ENCODE measurements around the gene GFOD2. TPM values are rescaled to one million over a fixed set of nuclear protein-coding genes. Genes with fewer than 3 reads are reported as not detected.

Gene GFOD2
- total RNA-seq, 1 experiment from 2014 or later, result 15.9 TPM

DNA sequence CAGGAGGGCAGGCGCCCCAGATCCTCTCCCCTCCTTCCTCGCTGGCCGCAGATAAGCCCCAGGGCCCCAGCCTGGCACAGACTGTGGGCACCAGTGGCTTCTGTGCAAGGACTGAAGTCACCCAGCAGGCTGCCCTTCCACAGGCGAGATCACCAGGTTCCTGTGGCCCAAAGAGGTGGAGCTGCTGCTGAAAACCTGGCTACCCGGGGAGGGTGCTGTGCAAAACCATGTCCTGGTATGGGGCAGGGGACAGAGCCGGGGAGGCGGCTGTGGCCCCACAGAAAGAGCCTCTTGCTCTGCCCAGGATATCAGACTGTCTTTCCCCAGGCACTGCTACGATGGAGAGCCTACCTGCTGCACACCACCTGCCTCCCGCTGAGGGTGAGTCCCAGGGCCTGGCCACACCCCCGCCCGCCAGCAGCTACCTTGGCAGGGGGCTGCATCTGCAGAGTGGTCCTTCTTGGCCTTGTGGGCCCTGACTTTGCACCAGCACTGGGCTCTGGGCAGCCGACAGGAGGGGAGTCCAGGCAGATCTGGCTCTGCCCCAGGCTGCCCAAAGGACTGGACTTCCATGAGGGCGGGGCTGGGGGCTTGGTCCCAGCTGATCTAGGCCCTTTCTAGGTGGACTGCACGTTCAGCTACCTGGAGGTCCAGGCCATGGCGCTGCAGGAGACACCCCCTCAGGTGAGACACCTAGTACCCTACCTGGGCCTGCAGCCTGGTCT is 73.6 kb downstream of the GFOD2 start:
- DNase-seq (ENCODE audit: low read depth), result no peak

DNA sequence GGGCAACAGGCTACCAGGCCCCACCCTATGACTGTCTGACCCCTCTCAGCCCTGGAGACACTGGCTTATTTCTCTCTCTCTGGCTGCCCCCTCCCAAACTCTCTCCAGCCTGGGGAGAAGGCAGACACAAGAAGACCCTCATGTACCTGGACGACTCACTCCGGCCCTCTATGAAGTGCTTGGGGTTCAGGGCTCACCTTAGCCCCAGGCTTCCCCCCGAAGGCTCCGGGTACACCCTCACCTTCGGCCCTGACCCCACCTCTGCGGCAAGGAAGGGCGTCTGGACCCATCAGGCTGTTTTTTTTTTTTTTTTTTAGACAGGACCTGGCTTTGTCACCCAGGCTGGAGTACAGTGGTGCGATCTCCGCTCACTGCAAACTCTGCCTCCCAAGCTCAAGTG is 75.1 kb downstream of the GFOD2 start:
- DNase-seq (ENCODE audit: low read depth), result no peak

DNA sequence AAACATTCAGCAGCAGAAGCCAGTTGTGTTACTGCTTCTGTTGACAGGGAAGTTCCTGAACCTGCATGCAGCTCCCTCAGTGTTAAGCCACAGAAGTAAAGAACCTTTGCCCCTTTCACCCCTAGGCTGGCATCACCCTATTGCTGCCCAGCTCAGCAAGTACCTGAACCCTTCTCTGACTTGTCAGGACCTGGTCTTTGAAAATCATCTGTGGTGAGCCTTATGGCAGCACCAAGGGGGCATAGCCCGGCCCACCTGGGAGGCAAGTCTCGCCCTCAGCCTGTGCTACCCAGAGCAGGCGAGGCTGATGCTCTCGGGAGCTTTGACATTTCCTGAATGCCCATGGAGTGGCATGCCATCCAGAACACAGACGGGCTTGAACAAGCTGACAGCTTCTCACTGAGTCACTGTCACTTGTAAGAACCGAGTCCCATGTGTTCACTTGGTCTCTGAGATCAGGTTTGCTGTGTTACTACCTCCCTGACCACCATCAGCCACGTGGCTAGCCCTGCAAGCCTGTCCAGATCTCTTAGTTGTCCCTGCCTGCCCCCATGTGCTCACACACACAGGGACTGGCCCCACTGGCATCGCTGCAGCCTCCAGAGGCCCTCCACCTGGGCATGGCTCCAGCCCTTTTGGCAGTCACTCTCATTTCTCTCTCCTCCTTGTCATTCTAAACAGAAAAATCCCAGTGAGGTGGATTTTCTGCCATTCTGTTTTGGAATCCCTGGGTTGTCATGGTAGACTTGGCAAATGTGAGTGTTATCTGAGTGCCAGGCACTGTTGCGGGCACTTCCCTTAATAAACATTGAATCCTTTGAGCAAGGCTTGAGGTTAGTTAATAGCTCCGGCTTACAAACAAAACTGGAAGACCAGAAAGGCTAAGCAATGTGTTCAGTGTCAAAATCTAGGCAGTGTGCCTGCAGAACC is 77.1 kb downstream of the GFOD2 start:
- no peak for DNase-seq (ENCODE audit: low read depth)

DNA sequence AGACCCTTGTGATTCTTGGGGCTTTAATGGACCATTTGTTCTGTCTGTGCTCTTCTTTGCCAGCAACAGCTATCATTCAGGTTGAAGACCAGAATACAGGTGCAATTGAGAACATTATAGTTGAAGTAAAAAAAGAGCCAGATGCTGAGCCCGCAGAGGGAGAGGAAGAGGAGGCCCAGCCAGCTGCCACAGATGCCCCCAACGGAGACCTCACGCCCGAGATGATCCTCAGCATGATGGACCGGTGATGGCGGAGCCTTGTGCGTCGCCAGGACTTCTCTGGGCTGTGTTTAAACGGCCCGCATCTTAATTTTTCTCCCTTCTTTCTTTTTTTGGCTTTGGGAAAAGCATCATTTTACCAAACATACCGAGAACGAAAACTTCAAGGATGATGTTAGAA is 81.5 kb downstream of the GFOD2 start:
- no peak for DNase-seq (ENCODE audit: low read depth)

DNA sequence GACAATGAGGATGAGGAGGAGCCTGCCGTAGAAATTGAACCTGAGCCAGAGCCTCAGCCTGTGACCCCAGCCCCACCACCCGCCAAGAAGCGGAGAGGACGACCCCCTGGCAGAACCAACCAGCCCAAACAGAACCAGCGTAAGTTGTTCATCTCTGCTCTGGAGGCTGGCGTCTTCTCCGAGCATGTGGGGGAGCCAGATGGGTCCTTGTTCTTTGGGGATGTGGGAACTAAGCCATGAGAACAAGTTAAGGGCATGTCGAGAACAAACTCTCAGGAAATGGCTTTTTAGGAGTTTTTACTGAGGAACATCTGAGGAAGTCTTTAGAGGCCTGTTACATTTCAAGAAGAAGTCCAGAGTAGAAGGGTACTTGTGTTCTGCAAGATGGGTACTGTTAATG is 82.4 kb downstream of the GFOD2 start:
- DNase-seq (ENCODE audit: low read depth), result no peak

GRCh38 chr16:67632415-67633172 is 86.5 kb downstream of the GFOD2 start:
- DNase-seq (ENCODE audit: low read depth), result no peak

DNA sequence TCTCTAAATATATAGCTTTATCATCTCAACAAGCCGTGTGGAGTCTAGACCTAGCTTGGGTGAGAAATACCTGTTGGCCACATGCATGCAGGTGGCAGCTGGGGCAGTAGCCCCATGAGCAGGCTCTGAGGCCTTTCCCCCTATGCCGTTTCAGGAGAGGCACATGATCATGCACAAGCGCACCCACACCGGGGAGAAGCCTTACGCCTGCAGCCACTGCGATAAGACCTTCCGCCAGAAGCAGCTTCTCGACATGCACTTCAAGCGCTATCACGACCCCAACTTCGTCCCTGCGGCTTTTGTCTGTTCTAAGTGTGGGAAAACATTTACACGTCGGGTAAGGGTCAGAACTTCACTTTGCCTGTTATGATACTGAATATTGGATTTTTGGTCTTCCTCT is 90.9 kb downstream of the GFOD2 start:
- no peak for DNase-seq (ENCODE audit: low read depth)

Other genes starting within 250 kb of the GFOD2 start
- gene ATP6V0D1, start 238.2 kb downstream of the GFOD2 start, total RNA-seq (2014; rRNA removed), result 147 and 156 TPM in 2 replicates
- gene AGRP, start 235.8 kb downstream of the GFOD2 start, total RNA-seq (2014; rRNA removed), result not detected in 2 replicates
- 24.3 and 24.4 TPM in 2 replicates for gene RIPOR1, start 190.5 kb downstream of the GFOD2 start, total RNA-seq (2014; rRNA removed)
- gene CTCF, start 156.8 kb downstream of the GFOD2 start, total RNA-seq (2014; rRNA removed), result 30.6 and 36.7 TPM in 2 replicates
- 0.58 and 0.92 TPM in 2 replicates for gene CARMIL2, start 74.2 kb downstream of the GFOD2 start, total RNA-seq (2014; rRNA removed)
- gene ACD, start 59.1 kb downstream of the GFOD2 start, total RNA-seq (2014; rRNA removed), result 44.2 and 49.5 TPM in 2 replicates
- gene PARD6A, start 58.4 kb downstream of the GFOD2 start, total RNA-seq (2014; rRNA removed), result 0.86 and 3.2 TPM in 2 replicates
- 13.8 and 17.1 TPM in 2 replicates for gene ENKD1, start 52.6 kb downstream of the GFOD2 start, total RNA-seq (2014; rRNA removed)
- gene C16orf86, start 52.5 kb downstream of the GFOD2 start, total RNA-seq (2014; rRNA removed), result 4.6 and 6.3 TPM in 2 replicates
- gene RANBP10, start 87.2 kb upstream of the GFOD2 start, total RNA-seq (2014; rRNA removed), result 3.8 and 4.5 TPM in 2 replicates
- 0.77 and 1.6 TPM in 2 replicates for gene TSNAXIP1, start 87.6 kb upstream of the GFOD2 start, total RNA-seq (2014; rRNA removed)
- gene THAP11, start 123.0 kb upstream of the GFOD2 start, total RNA-seq (2014; rRNA removed), result 61.6 and 65.5 TPM in 2 replicates
- 86.3 and 142 TPM in 2 replicates for gene NUTF2, start 127.6 kb upstream of the GFOD2 start, total RNA-seq (2014; rRNA removed)
- gene CENPT, start 128.4 kb upstream of the GFOD2 start, total RNA-seq (2014; rRNA removed), result 52.6 and 55.5 TPM in 2 replicates
- 59.2 and 67.7 TPM in 2 replicates for gene EDC4, start 153.7 kb upstream of the GFOD2 start, total RNA-seq (2014; rRNA removed)
- not detected in 2 replicates for gene NRN1L, start 165.6 kb upstream of the GFOD2 start, total RNA-seq (2014; rRNA removed)
- 9.0 and 10.3 TPM in 2 replicates for gene PSKH1, start 173.9 kb upstream of the GFOD2 start, total RNA-seq (2014; rRNA removed)
- 0.71 and 2.6 TPM in 2 replicates for gene CTRL, start 212.5 kb upstream of the GFOD2 start, total RNA-seq (2014; rRNA removed)
- gene PSMB10, start 217.5 kb upstream of the GFOD2 start, total RNA-seq (2014; rRNA removed), result 37.6 and 38.1 TPM in 2 replicates
- 11.7 and 13.3 TPM in 2 replicates for gene LCAT, start 224.8 kb upstream of the GFOD2 start, total RNA-seq (2014; rRNA removed)
- 61.7 and 62.6 TPM in 2 replicates for gene SLC12A4, start 249.3 kb upstream of the GFOD2 start, total RNA-seq (2014; rRNA removed)

All from LHCN-M2 (cell line).